Keratinocyte (primary cell): ENCODE measurements around the gene AKT1S1.

ENCODE experiments used
- CTCF ChIP-seq, 3 experiments: IDR thresholded peaks in 1 of 3; conservative IDR thresholded peaks in 1 of 3; optimal IDR thresholded peaks in 1 of 3; 2 replicates in 2 of 3; 3 replicates in 1 of 3; pipeline versions ENCODE3 to v1.5.1; 2011; ENCODE audit warnings: low read length in 3 of 3, mild to moderate bottlenecking in 3 of 3, moderate library complexity in 2 of 3, control low read depth in 1 of 3, inconsistent platforms in 1 of 3; ENCODE audit not compliant: insufficient read depth in 2 of 3; ENCODE audit errors: extremely low read depth in 1 of 3
- EZH2 ChIP-seq: IDR thresholded peaks from one replicate; pipeline ENCODE4 v1.6.1; 2012; ENCODE audit warnings: inconsistent platforms, mild to moderate bottlenecking, low read length, moderate library complexity

GRCh38 chr19:49845414-49845813, 31.7 kb downstream of the AKT1S1 start:
- TF ChIP-seq CTCF (optimal IDR thresholded peaks at IDR 0.05 in 1 of 3, IDR thresholded peaks at IDR 0.05 in 1 of 3, conservative IDR thresholded peaks at IDR 0.05 in 1 of 3; ENCODE audit: extremely low read depth in 1 of 3, insufficient read depth in 2 of 3, low read length in 3 of 3) (no peak), EZH2 (no peak)
